H9 (cell line): Measurements from ENCODE around the gene ADAMTS2. TPM values are rescaled to one million over a fixed set of nuclear protein-coding genes. Genes with fewer than 3 reads are reported as not detected.
A peak's percentile ranks its signal among the peaks of the same experiment; 100 is the strongest.

Experiments used
- DNase-seq: peaks from one replicate; pipeline ENCODE4 v3.0.0-alpha.2; 2017
- H2AFZ ChIP-seq: one replicate; pipeline ENCODE4 v1.6.1; 2013; ENCODE audit warnings: mild to moderate bottlenecking, low read length, control low read depth, moderate library complexity
- H2AK5ac ChIP-seq: 2 replicates; pipeline ENCODE4 v1.6.1; 2013; ENCODE audit warnings: low read length, control low read depth, mixed read lengths; ENCODE audit not compliant: insufficient read length
- H2BK120ac ChIP-seq: one replicate; pipeline ENCODE4 v1.6.1; 2013; ENCODE audit warnings: low read depth, mild to moderate bottlenecking, low read length, control low read depth, inconsistent platforms; ENCODE audit not compliant: poor library complexity, severe bottlenecking
- H2BK12ac ChIP-seq: 2 replicates; pipeline ENCODE4 v1.6.1; 2013; ENCODE audit warnings: low read length, control low read depth, mixed read lengths, low read depth; ENCODE audit not compliant: insufficient read length
- H2BK15ac ChIP-seq: 2 replicates; pipeline ENCODE4 v1.6.1; 2013; ENCODE audit warnings: low read depth, low read length, control low read depth
- H2BK20ac ChIP-seq: one replicate; pipeline ENCODE4 v1.6.1; 2013; ENCODE audit warnings: low read depth, mild to moderate bottlenecking, low read length, control low read depth, inconsistent platforms; ENCODE audit not compliant: poor library complexity, severe bottlenecking
- H2BK5ac ChIP-seq: 2 replicates; pipeline ENCODE4 v1.6.1; 2013; ENCODE audit warnings: low read length, control low read depth, mixed read lengths; ENCODE audit not compliant: insufficient read length
- H3K14ac ChIP-seq: 2 replicates; pipeline ENCODE4 v1.6.1; 2013; ENCODE audit warnings: low read length, control low read depth; ENCODE audit not compliant: insufficient read depth
- H3K18ac ChIP-seq: 2 replicates; pipeline ENCODE4 v1.6.1; 2013; ENCODE audit warnings: low read depth, mild to moderate bottlenecking, mixed read lengths, low read length, control low read depth; ENCODE audit not compliant: insufficient read length
- H3K23ac ChIP-seq: 2 replicates; pipeline ENCODE4 v1.6.1; 2013; ENCODE audit warnings: low read length, control low read depth, mixed read lengths, low read depth; ENCODE audit not compliant: insufficient read length
- H3K23me2 ChIP-seq: 2 replicates; pipeline ENCODE4 v1.6.1; 2013; ENCODE audit warnings: low read depth, mild to moderate bottlenecking, mixed read lengths, low read length, control low read depth; ENCODE audit not compliant: insufficient read length, poor library complexity, severe bottlenecking
- H3K27ac ChIP-seq: 2 replicates; pipeline ENCODE4 v1.5.1; 2013; ENCODE audit warnings: low read length, control low read depth, mixed read lengths, low read depth; ENCODE audit not compliant: insufficient read length
- H3K27me3 ChIP-seq: 2 replicates; pipeline ENCODE4 v1.6.1; 2013; ENCODE audit warnings: low read length, control low read depth, inconsistent platforms; ENCODE audit not compliant: insufficient read depth
- H3K4ac ChIP-seq: 2 replicates; pipeline ENCODE4 v1.6.1; 2013; ENCODE audit warnings: low read depth, mild to moderate bottlenecking, control low read depth, inconsistent platforms, low read length, moderate library complexity
- H3K4me1 ChIP-seq: 2 replicates; pipeline ENCODE4 v1.6.1; 2013; ENCODE audit warnings: low read length, control low read depth, inconsistent platforms; ENCODE audit not compliant: insufficient read depth
- H3K4me2 ChIP-seq: 2 replicates; pipeline ENCODE4 v1.6.1; 2013; ENCODE audit warnings: low read length, control low read depth, mixed read lengths; ENCODE audit not compliant: insufficient read length, insufficient read depth
- H3K56ac ChIP-seq: 2 replicates; pipeline ENCODE4 v1.6.1; 2013; ENCODE audit warnings: low read depth, mild to moderate bottlenecking, mixed read lengths, low read length, control low read depth; ENCODE audit not compliant: insufficient read length
- H3K79me1 ChIP-seq: 2 replicates; pipeline ENCODE4 v1.6.1; 2013; ENCODE audit warnings: low read depth, mild to moderate bottlenecking, moderate library complexity, low read length, control low read depth, inconsistent platforms; ENCODE audit not compliant: insufficient read depth, poor library complexity, severe bottlenecking
- H3K79me2 ChIP-seq: 2 replicates; pipeline ENCODE4 v1.6.1; 2013; ENCODE audit warnings: low read length, control low read depth, inconsistent platforms; ENCODE audit not compliant: insufficient read depth
- H3K9ac ChIP-seq: 2 replicates; pipeline ENCODE4 v1.6.1; 2013; ENCODE audit warnings: low read length, control low read depth, mixed read lengths; ENCODE audit not compliant: insufficient read length; ENCODE audit errors: extremely low read depth
- H3K9me3 ChIP-seq: one replicate; pipeline ENCODE4 v1.6.1; 2013; ENCODE audit warnings: low read depth, low read length, inconsistent platforms; ENCODE audit not compliant: control insufficient read depth
- H3T11ph ChIP-seq: one replicate; pipeline ENCODE4 v1.6.1; 2013; ENCODE audit warnings: mild to moderate bottlenecking, low read length, control low read depth, inconsistent platforms
- H4K20me1 ChIP-seq: one replicate; pipeline ENCODE4 v1.6.1; 2013; ENCODE audit not compliant: control insufficient read depth, insufficient read length, insufficient read depth
- H4K5ac ChIP-seq: 2 replicates; pipeline ENCODE4 v1.6.1; 2013; ENCODE audit warnings: low read depth, mild to moderate bottlenecking, mixed read lengths, low read length, control low read depth; ENCODE audit not compliant: insufficient read length
- H4K8ac ChIP-seq: replicated peaks from 2 replicates; pipeline ENCODE4 v1.6.1; 2013; ENCODE audit warnings: low read length, control low read depth, mixed read lengths, low read depth; ENCODE audit not compliant: insufficient read length
- H4K91ac ChIP-seq: 2 replicates; pipeline ENCODE4 v1.6.1; 2013; ENCODE audit warnings: low read depth, mild to moderate bottlenecking, moderate library complexity, mixed read lengths, low read length, control low read depth; ENCODE audit not compliant: insufficient read length
- H3K27ac Mint-ChIP-seq, 3 experiments: 2 replicates in 2 of 3; 3 replicates in 1 of 3; pipeline ENCODE4 v1.8.0; 2020 to 2021; ENCODE audit warnings: mixed read lengths in 3 of 3, mild to moderate bottlenecking in 1 of 3, moderate library complexity in 1 of 3
- H3K27me3 Mint-ChIP-seq: 2 replicates; pipeline ENCODE4 v1.8.0; 2021; ENCODE audit warnings: low read depth, mild to moderate bottlenecking, moderate library complexity, mixed read lengths
- H3K36me3 Mint-ChIP-seq, 3 experiments: 2 replicates in 2 of 3; 3 replicates in 1 of 3; pipeline ENCODE4 v1.8.0; 2020 to 2021; ENCODE audit warnings: low read depth in 3 of 3, mixed read lengths in 3 of 3; ENCODE audit not compliant: insufficient read depth in 1 of 3
- H3K4me1 Mint-ChIP-seq, 2 experiments: 2 replicates each; pipeline ENCODE4 v1.8.0; 2020; ENCODE audit warnings: mixed read lengths in 2 of 2
- H3K4me3 Mint-ChIP-seq, 2 experiments: 2 replicates in 1 of 2; 3 replicates in 1 of 2; pipeline ENCODE4 v1.8.0; 2020 to 2021; ENCODE audit warnings: mild to moderate bottlenecking in 2 of 2, mixed read lengths in 2 of 2, moderate library complexity in 1 of 2
- H3K9me3 Mint-ChIP-seq, 2 experiments: 2 replicates in 1 of 2; 3 replicates in 1 of 2; pipeline ENCODE4 v1.8.0; 2020; ENCODE audit warnings: mild to moderate bottlenecking in 2 of 2, mixed read lengths in 2 of 2, moderate library complexity in 1 of 2
- WGBS: extraction: QIAGEN DNeasy Blood & Tissue Kit; methylation state at CpG from one replicate; pipeline ENCODE4 v1.1.7; 2013; ENCODE audit warnings: missing lambda C conversion rate, low lambda C conversion rate, mixed read lengths; ENCODE audit not compliant: insufficient read length; ENCODE audit errors: extremely low coverage; 5-methylcytosine and 5-hydroxymethylcytosine counted together
- total RNA-seq: library from RNA; stranded (reverse); gene quantifications from 2 replicates; pipeline ENCODE4 v1.2.1, GENCODE V29; 2021
- TF ChIP-seq, protein P1 (sequence below): fragments of 200-600 bp; sonication (generic); conservative IDR thresholded peaks from 3 replicates; pipeline ENCODE4 v1.8.0; 2021; ENCODE audit warnings: antibody characterized with exemption, mild to moderate bottlenecking

The ADAMTS2 gene
- total RNA-seq, 1 experiment from 2014 or later = 5.4 TPM

DNA sequence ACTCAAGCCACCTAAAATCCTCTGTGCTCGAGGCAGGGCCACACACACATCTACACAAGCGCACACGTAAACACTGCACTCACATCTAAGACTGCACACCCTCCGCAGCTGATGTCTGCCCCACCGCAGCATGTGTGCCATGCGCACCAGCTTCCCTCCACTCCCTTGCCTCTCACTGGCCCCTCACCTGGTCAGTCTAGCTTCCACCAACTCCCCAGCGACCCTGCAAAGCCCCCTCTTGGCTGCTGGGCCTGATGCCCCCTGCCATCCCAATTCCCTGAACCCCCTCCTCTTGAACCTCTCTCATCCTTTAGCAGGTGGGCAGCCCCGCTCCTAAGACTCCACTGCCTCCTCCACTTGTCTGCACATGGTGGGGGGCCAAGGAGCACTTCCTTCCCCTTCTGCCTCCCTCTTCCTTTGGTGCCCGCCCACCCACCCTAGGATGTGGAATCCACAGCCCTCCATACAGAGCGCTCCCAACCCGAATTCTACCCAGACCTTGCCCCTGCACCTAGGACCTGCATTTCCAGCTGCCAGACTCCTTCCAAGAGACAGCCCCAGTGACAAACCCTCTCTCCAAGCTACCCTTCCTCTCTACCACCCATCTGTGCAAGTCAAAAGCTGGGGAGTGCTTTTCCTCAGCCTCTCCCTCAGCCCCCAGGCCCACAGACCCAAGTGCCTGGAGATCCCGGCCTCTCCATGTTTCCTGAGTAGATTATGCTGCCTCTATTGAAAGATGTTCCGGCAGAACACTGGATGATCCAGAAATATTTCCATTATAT is 23.9 kb downstream of the ADAMTS2 start:
- Histone ChIP-seq H3T11ph (no peak overlapping the region), H2BK120ac (no peak overlapping the region), H3K56ac (no peak overlapping the region), H3K27me3 (no peaks in the 10 kb centered on the region), H2BK5ac (no peak overlapping the region), H3K14ac (no peak overlapping the region; the same call in 1 of the 2 replicates), H3K23ac (no peak overlapping the region), H3K9ac (no peak overlapping the region), H3K4me2 (no peak overlapping the region), H2AFZ (no peak overlapping the region), H2BK12ac (no peak overlapping the region), H2BK20ac (no peak overlapping the region), H3K4ac (no peak overlapping the region), H3K4me1 (no peaks in the 10 kb centered on the region), H4K5ac (no peak overlapping the region), H2BK15ac (no peak overlapping the region), H3K79me2 (no peaks in the 10 kb centered on the region), H2AK5ac (no peak overlapping the region), H3K9me3 (no peaks in the 10 kb centered on the region), H3K18ac (no peak overlapping the region), H4K8ac (no peak overlapping the region), H4K20me1 (no peaks in the 10 kb centered on the region), H4K91ac (no peak overlapping the region), H3K27ac (no peak overlapping the region), H3K23me2 (peaks cover 3% of the 10 kb centered on the region), H3K79me1 (no peaks in the 10 kb centered on the region)
- Mint-ChIP-seq H3K36me3 (no peaks in the 10 kb centered on the region), H3K27me3 (peaks cover under 1% of the 10 kb centered on the region), H3K4me1 (peaks cover 2 to 26% of the 10 kb centered on the region in 2 experiments), H3K4me3 (no peak overlapping the region), H3K9me3 (no peaks in the 10 kb centered on the region; a peak in 2 of 5 replicates), H3K27ac (peak overlapping the region in 2 of 3 experiments; percentile 50 to 70; a peak in 2 of 7 replicates)
- WGBS = no CpG with 5 or more reads among the region's 13 CpGs
- TF ChIP-seq, protein P1, sequence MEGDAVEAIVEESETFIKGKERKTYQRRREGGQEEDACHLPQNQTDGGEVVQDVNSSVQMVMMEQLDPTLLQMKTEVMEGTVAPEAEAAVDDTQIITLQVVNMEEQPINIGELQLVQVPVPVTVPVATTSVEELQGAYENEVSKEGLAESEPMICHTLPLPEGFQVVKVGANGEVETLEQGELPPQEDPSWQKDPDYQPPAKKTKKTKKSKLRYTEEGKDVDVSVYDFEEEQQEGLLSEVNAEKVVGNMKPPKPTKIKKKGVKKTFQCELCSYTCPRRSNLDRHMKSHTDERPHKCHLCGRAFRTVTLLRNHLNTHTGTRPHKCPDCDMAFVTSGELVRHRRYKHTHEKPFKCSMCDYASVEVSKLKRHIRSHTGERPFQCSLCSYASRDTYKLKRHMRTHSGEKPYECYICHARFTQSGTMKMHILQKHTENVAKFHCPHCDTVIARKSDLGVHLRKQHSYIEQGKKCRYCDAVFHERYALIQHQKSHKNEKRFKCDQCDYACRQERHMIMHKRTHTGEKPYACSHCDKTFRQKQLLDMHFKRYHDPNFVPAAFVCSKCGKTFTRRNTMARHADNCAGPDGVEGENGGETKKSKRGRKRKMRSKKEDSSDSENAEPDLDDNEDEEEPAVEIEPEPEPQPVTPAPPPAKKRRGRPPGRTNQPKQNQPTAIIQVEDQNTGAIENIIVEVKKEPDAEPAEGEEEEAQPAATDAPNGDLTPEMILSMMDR = no peak
- no peak for DNase-seq
